GM12865 (cell line): ENCODE measurements around the gene DCTN4.

Source experiments
- DNase-seq: peaks from one replicate; pipeline ENCODE4 v3.0.0; 2010; ENCODE audit warnings: low read depth
- H3K4me3 ChIP-seq: 2 replicates; pipeline ENCODE4 v1.5.1; 2011; ENCODE audit warnings: mild to moderate bottlenecking, low read depth, low read length, control low read depth
- CTCF ChIP-seq: IDR thresholded peaks from 2 replicates; pipeline ENCODE4 v1.5.1; 2011; ENCODE audit warnings: low read length, control low read depth, low read depth, inconsistent platforms; ENCODE audit not compliant: insufficient read depth; ENCODE audit errors: missing control alignments

DCTN4 gene

GRCh38 chr5:150789943-150790611 lies 31.3 kb upstream of the DCTN4 start:
- H3K4me3 ChIP-seq, result 0 out of 2 replicates have a peak overlapping the region, but pooled peaks have one; percentile 6
- DNase-seq, result peak; percentile 74
- TF ChIP-seq CTCF, result no peak

- no peak for DNase-seq
- no peak overlapping the region for H3K4me3 ChIP-seq
- no peak for TF ChIP-seq CTCF
Measured at GRCh38 chr5:150789450-150789849, 30.6 kb upstream of the DCTN4 start.

GRCh38 chr5:150788977-150789376 lies 30.2 kb upstream of the DCTN4 start:
- no peak overlapping the region for H3K4me3 ChIP-seq
- no peak for TF ChIP-seq CTCF
- no peak for DNase-seq

- no peak for DNase-seq
- TF ChIP-seq CTCF, result no peak
- H3K4me3 ChIP-seq, result no peak overlapping the region
Measured at GRCh38 chr5:150787656-150788055, 28.8 kb upstream of the DCTN4 start.

- DNase-seq, result no peak
- no peak for TF ChIP-seq CTCF
- H3K4me3 ChIP-seq, result no peak overlapping the region
Measured at GRCh38 chr5:150786876-150787275, 28.1 kb upstream of the DCTN4 start.

- DNase-seq, result no peak
- TF ChIP-seq CTCF, result no peak
- no peak overlapping the region for H3K4me3 ChIP-seq
Measured at GRCh38 chr5:150785950-150786349, 27.1 kb upstream of the DCTN4 start.

- TF ChIP-seq CTCF, result no peak
- no peak overlapping the region for H3K4me3 ChIP-seq
- DNase-seq, result peak; percentile 44
Measured at GRCh38 chr5:150783422-150783928, 24.7 kb upstream of the DCTN4 start.
